ENCODE results near the gene GABRB3.

GRCh38 chr15:26582840-26583239 is 190.0 kb downstream of the GABRB3 start:
- TF ChIP-seq POLR2AphosphoS5 (IDR thresholded peaks at IDR 0.05; ENCODE audit: low read depth, low read length) (no peak), CTCF (IDR thresholded peaks at IDR 0.05) (no peak), REST (IDR thresholded peaks at IDR 0.05; ENCODE audit: insufficient read depth in 1 of 2, low read depth in 2 of 2, low read length in 1 of 2) (no peak), TCF7L2 (IDR thresholded peaks at IDR 0.05; ENCODE audit: low read depth, low read length) (no peak), SIN3A (IDR thresholded peaks at IDR 0.05; ENCODE audit: borderline replicate concordance, insufficient read depth, low read depth, low read length) (no peak)

Data from Panc1 (cell line).